Pons (tissue), 1 donor: Measurements from ENCODE around the gene DDX60.
A peak's percentile ranks its signal among the peaks of the same experiment; 100 is the strongest.

Experiments used
- DNase-seq: peaks from one replicate; pipeline ENCODE4 v3.0.0-alpha.2; 2016; ENCODE audit warnings: low spot score

Gene DDX60

DNA sequence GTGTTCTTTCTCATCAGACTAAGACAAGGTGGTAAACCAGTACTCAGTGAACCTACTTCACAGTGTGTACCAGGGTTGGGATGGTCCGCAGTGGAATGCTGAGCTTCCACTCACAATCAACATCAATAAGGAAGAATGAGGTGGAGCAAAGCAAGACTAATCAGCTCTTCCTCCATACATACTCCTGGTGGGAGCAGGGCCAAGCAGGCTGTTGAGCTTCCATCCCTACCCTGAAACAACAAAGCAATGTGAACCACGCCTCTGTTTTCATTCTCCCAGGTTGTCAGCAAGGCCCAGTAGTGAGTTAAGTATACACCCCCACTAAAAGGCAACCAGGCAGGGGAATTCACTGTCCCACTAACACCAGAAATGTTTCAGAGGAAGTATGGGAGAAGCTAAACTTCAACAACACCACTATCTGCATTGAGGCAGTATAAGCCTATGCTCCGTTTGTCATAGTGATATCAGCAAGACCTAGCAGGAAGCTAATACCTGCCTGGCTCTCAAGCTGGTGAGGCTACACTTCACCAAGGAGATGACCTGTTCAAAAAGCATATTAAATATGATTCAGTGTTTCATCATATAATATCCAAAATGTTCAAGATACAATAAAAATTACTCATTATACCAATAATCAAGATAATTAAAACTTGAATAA is 109.5 kb downstream of the DDX60 start:
- no peak for DNase-seq

DNA sequence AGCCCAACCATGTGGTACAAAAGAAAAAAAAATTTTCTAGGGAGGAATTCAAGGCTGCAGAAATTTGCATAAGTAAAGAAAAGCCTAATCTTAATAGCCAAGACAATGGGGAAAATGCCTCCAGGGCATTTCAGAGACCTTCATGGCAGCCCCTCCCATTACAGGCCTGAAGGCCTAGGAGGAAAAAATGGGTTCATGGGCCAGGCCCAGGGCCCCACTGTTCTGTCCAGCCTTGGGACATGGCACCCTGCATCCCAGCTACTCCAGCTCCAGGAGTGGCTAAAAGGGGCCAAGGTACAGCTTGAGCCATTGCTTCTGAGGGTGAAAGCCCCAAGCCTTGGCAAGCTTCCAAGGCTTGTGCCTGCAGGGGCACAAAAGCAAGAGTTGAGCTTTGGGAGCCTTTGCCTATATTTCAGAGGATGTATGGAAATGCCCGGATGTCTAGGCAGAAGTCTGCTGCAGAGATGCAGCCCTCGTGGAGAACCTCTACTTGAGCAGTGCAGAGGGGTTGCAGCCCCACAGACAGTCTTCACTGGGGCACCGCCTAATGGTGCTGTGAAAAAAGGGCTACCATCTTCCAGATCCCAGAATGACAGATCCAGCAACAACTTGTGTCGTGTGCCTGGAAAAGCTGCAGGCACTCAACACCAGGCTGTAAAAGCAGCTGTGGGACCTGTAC is 115.2 kb downstream of the DDX60 start:
- no peak for DNase-seq

DNA sequence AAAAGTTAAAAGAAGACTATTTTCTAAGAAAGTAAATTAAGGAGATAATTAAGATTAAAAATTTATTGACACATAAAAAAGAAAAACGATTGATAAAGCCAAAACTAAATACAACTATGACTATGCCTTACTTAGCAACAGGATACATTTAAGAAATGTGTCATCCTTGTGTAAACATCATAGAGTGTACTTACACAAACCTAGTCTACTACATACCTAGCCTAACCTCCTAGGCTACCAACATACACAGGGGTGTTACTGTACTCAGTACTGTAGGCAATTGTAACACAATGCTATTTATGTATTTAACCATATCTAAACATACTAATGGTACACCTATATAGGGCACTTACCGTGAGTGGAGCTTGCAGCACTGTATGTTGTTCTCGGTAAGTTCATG is 117.9 kb downstream of the DDX60 start:
- DNase-seq, result no peak

DNA sequence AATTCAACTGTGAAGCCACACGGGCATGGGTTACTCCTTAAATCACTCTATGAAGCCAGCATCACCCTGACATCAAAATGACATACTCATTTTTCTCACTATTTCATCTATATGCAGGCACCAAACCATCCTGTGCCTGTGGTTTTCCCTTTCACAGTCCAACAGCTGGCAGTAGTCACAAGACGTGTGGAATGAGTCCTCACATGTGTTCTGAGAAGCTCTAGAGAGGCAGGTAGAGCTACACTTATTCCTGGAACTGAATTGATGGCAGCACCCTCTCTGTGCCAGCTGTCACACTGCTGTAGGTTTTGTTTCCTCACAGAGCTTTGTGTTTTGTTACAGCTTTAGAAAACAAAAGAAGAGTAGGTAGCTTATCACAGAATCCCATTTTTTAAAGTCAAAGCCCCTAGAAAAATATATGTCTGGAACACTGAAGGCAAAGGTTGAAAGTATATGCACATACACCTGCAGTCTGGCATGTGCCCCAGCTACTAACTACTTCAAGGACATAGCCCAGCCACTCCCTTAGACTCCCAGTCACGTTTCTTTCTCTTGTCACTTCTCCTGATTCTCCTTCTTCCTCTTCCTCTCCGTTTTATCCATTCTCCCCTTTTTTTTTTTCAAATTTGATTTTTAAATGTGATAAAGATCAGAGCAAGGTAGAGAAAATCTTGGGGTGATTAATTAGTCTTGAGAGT is 119.1 kb downstream of the DDX60 start:
- no peak for DNase-seq

DNA sequence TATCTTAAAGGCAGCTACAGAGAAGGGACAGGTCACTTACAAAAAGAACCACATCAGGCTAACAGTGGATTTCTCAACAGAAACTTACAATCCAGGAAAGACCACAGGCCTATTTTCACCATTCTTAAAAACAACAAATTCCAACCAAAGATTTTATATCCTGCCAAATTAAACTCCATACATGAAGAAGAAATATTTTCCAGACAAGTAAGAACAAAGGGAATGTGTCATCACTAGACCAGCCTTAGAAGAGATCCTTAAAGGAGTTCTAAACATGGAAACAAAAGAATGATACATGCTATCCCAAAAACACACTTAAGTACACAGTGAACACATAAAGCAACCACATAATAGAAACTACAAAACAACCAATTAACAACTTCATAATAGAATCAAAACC is 120.6 kb downstream of the DDX60 start:
- no peak for DNase-seq

DNA sequence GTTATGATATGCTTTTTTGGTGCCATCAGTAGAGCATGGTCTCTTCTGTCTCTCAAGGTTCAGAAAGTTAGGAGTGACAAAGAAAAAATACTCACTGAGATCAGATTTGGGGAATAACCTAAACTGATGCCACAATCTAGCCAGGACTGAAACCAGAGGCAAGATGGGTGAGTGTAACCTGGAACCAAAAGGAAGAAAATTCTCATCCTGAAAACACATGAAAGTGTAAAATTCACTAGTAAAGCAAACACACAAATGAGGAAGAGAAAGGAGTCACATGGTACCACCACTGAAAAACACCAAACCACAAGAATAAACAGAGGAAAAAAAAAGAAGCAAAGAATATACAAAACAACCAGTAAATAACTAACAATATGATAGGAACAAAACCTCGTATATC is 129.8 kb downstream of the DDX60 start:
- DNase-seq, result no peak

DNA sequence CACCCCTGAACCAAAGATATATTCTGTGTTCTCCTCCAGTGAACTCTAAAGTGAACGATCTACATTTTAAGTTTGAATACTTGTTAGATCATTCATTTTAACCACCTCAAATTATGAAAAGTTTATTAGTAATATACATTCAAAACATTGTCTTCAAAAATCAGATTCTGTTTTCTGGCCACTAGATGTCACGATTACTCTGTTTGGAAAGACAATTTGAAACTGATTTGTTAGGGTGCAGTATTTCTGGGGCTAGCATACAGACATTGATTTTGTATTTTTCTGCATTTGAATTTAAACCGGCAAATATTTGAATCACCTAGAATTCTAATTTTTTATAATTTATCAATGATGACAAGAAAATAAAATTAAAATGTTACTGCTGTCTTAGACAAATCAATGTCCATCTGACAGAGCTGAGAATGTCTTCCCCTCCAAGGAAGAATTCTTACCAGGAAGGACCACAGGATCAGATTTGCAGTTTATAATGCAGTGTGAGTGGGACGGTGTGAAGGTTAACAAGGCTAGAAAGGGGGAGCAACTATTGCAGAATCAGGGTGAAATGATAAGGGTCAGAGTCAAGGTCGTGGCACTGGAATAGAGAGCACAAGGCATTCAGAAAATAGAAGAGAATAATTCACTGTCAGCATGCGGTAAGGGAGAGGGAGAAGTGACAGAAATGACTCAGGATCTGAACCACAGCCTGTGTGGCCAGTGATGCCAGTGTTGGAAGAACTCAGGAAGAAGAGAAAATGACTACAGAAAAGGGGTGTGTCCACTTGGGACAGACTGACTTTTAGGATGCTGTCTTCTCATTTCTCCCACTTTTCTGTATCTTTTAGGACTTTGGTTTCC is 134.6 kb downstream of the DDX60 start:
- peak; percentile 35 for DNase-seq

DNA sequence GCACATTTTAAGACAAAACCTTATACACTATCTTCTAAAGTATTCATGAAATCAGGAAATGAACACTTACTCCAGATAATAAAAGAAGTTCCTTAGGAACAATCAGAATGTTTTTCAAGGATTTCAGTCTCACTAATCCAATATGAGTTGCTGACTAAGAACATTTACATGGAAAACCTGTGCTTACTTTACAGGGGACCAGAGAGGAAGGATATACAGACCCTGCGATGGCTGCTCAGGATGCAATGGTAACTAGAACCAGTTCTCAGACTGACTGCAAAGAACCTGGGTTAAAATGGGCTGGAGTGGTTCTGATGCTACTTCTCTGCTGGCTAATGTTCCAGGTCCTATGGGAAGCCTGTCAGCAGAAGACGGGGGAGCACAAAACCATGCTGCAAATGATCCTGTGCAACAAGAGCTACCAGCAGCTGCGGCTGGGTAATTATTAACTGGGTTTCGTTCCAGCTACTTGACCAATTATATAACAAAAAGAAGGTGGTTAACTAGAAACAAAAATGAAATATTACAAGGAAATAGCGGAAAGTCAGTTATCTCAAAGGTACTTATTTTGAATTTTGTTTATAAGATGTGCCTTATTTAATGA is 140.9 kb downstream of the DDX60 start:
- no peak for DNase-seq

DNA sequence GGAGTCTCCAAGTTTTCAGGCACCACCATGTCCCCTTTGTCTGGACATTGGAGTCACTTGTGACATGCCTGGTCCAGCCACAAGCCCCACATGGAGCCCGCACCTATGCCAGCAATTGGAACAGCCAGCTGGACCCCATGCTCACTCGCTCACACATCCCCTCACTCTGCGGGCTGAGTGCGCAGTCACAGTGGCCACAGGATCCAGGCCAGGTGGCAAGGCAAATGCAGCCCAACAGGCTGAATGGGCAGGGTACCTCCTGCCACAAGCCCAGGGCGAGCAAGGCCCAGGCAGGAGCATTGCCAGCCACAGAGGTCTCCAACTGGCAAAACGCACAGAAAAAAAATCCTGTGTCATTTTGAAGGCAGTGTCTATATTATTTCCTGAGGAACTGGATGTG is 144.2 kb downstream of the DDX60 start:
- no peak for DNase-seq

DNA sequence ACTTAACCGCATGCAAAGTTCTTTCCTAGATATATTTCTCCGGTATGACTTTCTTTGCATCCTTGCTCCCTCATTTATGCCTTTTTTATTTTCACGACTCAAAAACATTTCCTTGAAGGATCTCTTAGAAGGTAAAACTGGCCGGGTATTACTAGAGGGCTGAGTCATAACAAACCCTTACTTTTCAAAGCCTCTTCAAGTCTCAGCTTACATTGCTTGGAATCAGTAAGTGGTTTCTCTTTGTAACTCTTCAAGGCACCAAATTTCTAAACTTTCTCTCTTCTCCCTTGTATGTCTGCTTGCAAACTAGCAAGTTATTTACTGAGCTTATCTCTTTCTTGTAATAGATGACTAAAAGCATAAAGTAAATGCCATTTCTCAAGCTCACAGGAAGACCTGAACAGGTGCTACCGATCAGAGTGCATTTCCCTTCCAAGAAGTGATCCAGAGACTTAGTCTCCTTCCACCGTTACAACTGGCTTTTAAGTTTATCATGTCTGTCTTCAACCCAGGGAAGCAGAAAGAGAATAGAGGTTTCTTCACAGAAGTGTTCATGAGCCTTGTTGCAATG is 150.8 kb downstream of the DDX60 start:
- no peak for DNase-seq
